ENCODE data around the gene NACC2.

The NACC2 gene

GRCh38 chr9:136021171-136021871 lies 73.8 kb downstream of the NACC2 start:
- ATAC-seq = no peak

GRCh38 chr9:136020671-136021070 lies 74.4 kb downstream of the NACC2 start:
- ATAC-seq = no peak

More at GRCh38 chr9:136021171-136021871, 73.8 kb downstream of the NACC2 start:
- TF ChIP-seq BACH2 (CRISPR knock-in tag; IDR thresholded peaks at IDR 0.05; ENCODE audit: borderline replicate concordance) (no peak), ZNF8 (CRISPR knock-in tag; IDR thresholded peaks at IDR 0.05) (no peak), TCF4 (CRISPR knock-in tag; IDR thresholded peaks at IDR 0.05; ENCODE audit: borderline replicate concordance) (no peak), OSR1 (CRISPR knock-in tag; IDR thresholded peaks at IDR 0.05) (no peak), ZNF565 (CRISPR knock-in tag; conservative IDR thresholded peaks at IDR 0.05; ENCODE audit: low read depth) (no peak), ZNF70 (CRISPR knock-in tag; IDR thresholded peaks at IDR 0.05) (no peak), TOX (CRISPR knock-in tag; IDR thresholded peaks at IDR 0.05; ENCODE audit: borderline replicate concordance) (no peak), CREB5 (CRISPR knock-in tag; IDR thresholded peaks at IDR 0.05; ENCODE audit: low read depth) (no peak), PPARA (CRISPR knock-in tag; IDR thresholded peaks at IDR 0.05; ENCODE audit: borderline replicate concordance) (no peak)
- TF ChIP-seq, protein P1, sequence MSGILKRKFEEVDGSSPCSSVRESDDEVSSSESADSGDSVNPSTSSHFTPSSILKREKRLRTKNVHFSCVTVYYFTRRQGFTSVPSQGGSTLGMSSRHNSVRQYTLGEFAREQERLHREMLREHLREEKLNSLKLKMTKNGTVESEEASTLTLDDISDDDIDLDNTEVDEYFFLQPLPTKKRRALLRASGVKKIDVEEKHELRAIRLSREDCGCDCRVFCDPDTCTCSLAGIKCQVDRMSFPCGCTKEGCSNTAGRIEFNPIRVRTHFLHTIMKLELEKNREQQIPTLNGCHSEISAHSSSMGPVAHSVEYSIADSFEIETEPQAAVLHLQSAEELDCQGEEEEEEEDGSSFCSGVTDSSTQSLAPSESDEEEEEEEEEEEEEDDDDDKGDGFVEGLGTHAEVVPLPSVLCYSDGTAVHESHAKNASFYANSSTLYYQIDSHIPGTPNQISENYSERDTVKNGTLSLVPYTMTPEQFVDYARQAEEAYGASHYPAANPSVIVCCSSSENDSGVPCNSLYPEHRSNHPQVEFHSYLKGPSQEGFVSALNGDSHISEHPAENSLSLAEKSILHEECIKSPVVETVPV (CRISPR knock-in tag; IDR thresholded peaks at IDR 0.05) = no peak
- TF ChIP-seq, protein P2, sequence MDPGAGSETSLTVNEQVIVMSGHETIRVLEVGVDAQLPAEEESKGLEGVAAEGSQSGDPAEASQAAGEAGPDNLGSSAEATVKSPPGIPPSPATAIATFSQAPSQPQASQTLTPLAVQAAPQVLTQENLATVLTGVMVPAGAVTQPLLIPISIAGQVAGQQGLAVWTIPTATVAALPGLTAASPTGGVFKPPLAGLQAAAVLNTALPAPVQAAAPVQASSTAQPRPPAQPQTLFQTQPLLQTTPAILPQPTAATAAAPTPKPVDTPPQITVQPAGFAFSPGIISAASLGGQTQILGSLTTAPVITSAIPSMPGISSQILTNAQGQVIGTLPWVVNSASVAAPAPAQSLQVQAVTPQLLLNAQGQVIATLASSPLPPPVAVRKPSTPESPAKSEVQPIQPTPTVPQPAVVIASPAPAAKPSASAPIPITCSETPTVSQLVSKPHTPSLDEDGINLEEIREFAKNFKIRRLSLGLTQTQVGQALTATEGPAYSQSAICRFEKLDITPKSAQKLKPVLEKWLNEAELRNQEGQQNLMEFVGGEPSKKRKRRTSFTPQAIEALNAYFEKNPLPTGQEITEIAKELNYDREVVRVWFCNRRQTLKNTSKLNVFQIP (CRISPR knock-in tag; IDR thresholded peaks at IDR 0.05; ENCODE audit: borderline replicate concordance, low read depth) = no peak

GRCh38 chr9:136020206-136020605 lies 74.9 kb downstream of the NACC2 start:
- TF ChIP-seq PPARA (CRISPR knock-in tag; IDR thresholded peaks at IDR 0.05; ENCODE audit: borderline replicate concordance) (no peak), ZC3H10 (CRISPR knock-in tag; IDR thresholded peaks at IDR 0.05) (no peak), CSDC2 (CRISPR knock-in tag; IDR thresholded peaks at IDR 0.05) (no peak), ZNF8 (CRISPR knock-in tag; IDR thresholded peaks at IDR 0.05) (no peak), CREB5 (CRISPR knock-in tag; IDR thresholded peaks at IDR 0.05; ENCODE audit: low read depth) (no peak), SNAI2 (CRISPR knock-in tag; IDR thresholded peaks at IDR 0.05) (no peak)
- no peak for ATAC-seq

More at GRCh38 chr9:136020671-136021070, 74.4 kb downstream of the NACC2 start:
- TF ChIP-seq, protein P2 (CRISPR knock-in tag; IDR thresholded peaks at IDR 0.05; ENCODE audit: borderline replicate concordance, low read depth) = no peak
- TF ChIP-seq ZNF8 (CRISPR knock-in tag; IDR thresholded peaks at IDR 0.05) (no peak), ISL1 (CRISPR knock-in tag; IDR thresholded peaks at IDR 0.05) (no peak), SNAI2 (CRISPR knock-in tag; IDR thresholded peaks at IDR 0.05) (no peak), ARNTL (CRISPR knock-in tag; IDR thresholded peaks at IDR 0.05; ENCODE audit: borderline replicate concordance, low read depth) (no peak), OSR1 (CRISPR knock-in tag; IDR thresholded peaks at IDR 0.05) (no peak), GLIS3 (CRISPR knock-in tag; IDR thresholded peaks at IDR 0.05) (no peak), BACH2 (CRISPR knock-in tag; IDR thresholded peaks at IDR 0.05; ENCODE audit: borderline replicate concordance) (no peak)
- TF ChIP-seq, protein P1 (CRISPR knock-in tag; IDR thresholded peaks at IDR 0.05) = no peak

- TF ChIP-seq TCF4 (CRISPR knock-in tag; IDR thresholded peaks at IDR 0.05; ENCODE audit: borderline replicate concordance) (no peak), ZNF565 (CRISPR knock-in tag; conservative IDR thresholded peaks at IDR 0.05; ENCODE audit: low read depth) (no peak), ESRRG (CRISPR knock-in tag; IDR thresholded peaks at IDR 0.05) (no peak), RARB (CRISPR knock-in tag; IDR thresholded peaks at IDR 0.05) (no peak), OSR1 (CRISPR knock-in tag; IDR thresholded peaks at IDR 0.05) (no peak)
- TF ChIP-seq, protein P2 (CRISPR knock-in tag; IDR thresholded peaks at IDR 0.05; ENCODE audit: borderline replicate concordance, low read depth) = no peak
- ATAC-seq = no peak
These were observed 75.4 kb downstream of the NACC2 start for GRCh38 chr9:136019681-136020060.
